Mesenchymal stem cell (in vitro differentiated cells and primary cell): ENCODE results near the gene CATSPERZ.

Experiments used
- DNase-seq: peaks from one replicate; pipeline ENCODE4 v3.0.0-alpha.2; 2013
- H2AFZ ChIP-seq: one replicate; pipeline ENCODE4 v1.6.1; 2013; ENCODE audit warnings: low read depth, mild to moderate bottlenecking, control low read depth, inconsistent platforms, low read length, moderate library complexity
- H2AK5ac ChIP-seq: 2 replicates; pipeline ENCODE4 v1.6.1; 2013; ENCODE audit warnings: low read length, moderate library complexity, mild to moderate bottlenecking, inconsistent platforms; ENCODE audit not compliant: severe bottlenecking
- H2BK120ac ChIP-seq: one replicate; pipeline ENCODE4 v1.6.1; 2013; ENCODE audit warnings: low read depth, mild to moderate bottlenecking, inconsistent platforms, low read length, moderate library complexity
- H2BK12ac ChIP-seq, 2 experiments: one replicate each; pipeline ENCODE4 v1.6.1; 2013; ENCODE audit warnings: inconsistent platforms in 2 of 2, low read length in 2 of 2, mild to moderate bottlenecking in 2 of 2, moderate library complexity in 2 of 2, control low read depth in 1 of 2
- H2BK15ac ChIP-seq: one replicate; pipeline ENCODE4 v1.6.1; 2013; ENCODE audit warnings: mild to moderate bottlenecking, low read depth, inconsistent platforms; ENCODE audit not compliant: poor library complexity, severe bottlenecking
- H2BK5ac ChIP-seq: 2 replicates; pipeline ENCODE4 v1.6.1; 2013; ENCODE audit warnings: low read depth, mild to moderate bottlenecking, low read length, control low read depth, inconsistent platforms; ENCODE audit not compliant: poor library complexity, severe bottlenecking
- H3K14ac ChIP-seq, 2 experiments: one replicate each; pipeline ENCODE4 v1.6.1; 2013; ENCODE audit warnings: inconsistent platforms in 2 of 2, low read length in 2 of 2, control low read depth in 1 of 2, mild to moderate bottlenecking in 1 of 2, moderate library complexity in 1 of 2
- H3K18ac ChIP-seq, 2 experiments: one replicate each; pipeline ENCODE4 v1.6.1; 2013; ENCODE audit warnings: inconsistent platforms in 2 of 2, low read length in 2 of 2, control low read depth in 1 of 2, low read depth in 1 of 2, mild to moderate bottlenecking in 1 of 2
- H3K23ac ChIP-seq, 2 experiments: one replicate each; pipeline ENCODE4 v1.6.1; 2013; ENCODE audit warnings: inconsistent platforms in 2 of 2, low read length in 2 of 2, mild to moderate bottlenecking in 2 of 2, moderate library complexity in 2 of 2, control low read depth in 1 of 2
- H3K27ac ChIP-seq: 2 replicates; pipeline ENCODE4 v1.5.1; 2013; ENCODE audit warnings: mild to moderate bottlenecking, moderate library complexity, low read length, control low read depth, inconsistent platforms; ENCODE audit not compliant: poor library complexity, severe bottlenecking
- H3K27me3 ChIP-seq, 2 experiments: 2 replicates each; pipeline versions ENCODE4 v1.6.1 to v1.7.0; 2013; ENCODE audit warnings: low read length in 2 of 2, mild to moderate bottlenecking in 2 of 2, moderate library complexity in 2 of 2, control low read depth in 1 of 2, inconsistent platforms in 1 of 2; ENCODE audit not compliant: control insufficient read depth in 1 of 2, insufficient read depth in 1 of 2
- H3K36me3 ChIP-seq, 2 experiments: 2 replicates each; pipeline versions ENCODE4 v1.6.1 to v1.7.0; 2013; ENCODE audit warnings: low read length in 2 of 2, control low read depth in 1 of 2, inconsistent platforms in 1 of 2, low read depth in 1 of 2, mild to moderate bottlenecking in 1 of 2; ENCODE audit not compliant: insufficient read depth in 2 of 2, control insufficient read depth in 1 of 2
- H3K4ac ChIP-seq, 2 experiments: one replicate each; pipeline ENCODE4 v1.6.1; 2013; ENCODE audit warnings: inconsistent platforms in 2 of 2, low read length in 2 of 2, mild to moderate bottlenecking in 2 of 2, moderate library complexity in 2 of 2, control low read depth in 1 of 2, low read depth in 1 of 2
- H3K4me1 ChIP-seq: 2 replicates; pipeline ENCODE4 v1.6.1; 2013; ENCODE audit warnings: low read depth, low read length, control low read depth; ENCODE audit not compliant: control insufficient read depth, insufficient read depth
- H3K4me2 ChIP-seq: 2 replicates; pipeline ENCODE4 v1.6.1; 2013; ENCODE audit warnings: low read length, mild to moderate bottlenecking, inconsistent platforms; ENCODE audit not compliant: poor library complexity, severe bottlenecking
- H3K4me3 ChIP-seq, 2 experiments: 2 replicates each; pipeline versions ENCODE4 v1.5.1 to v1.7.0; 2013; ENCODE audit warnings: low read length in 2 of 2, mild to moderate bottlenecking in 2 of 2, control low read depth in 1 of 2, low read depth in 1 of 2; ENCODE audit not compliant: insufficient read depth in 1 of 2
- H3K79me1 ChIP-seq: replicated peaks from 2 replicates; pipeline ENCODE4 v1.6.1; 2013; ENCODE audit warnings: mild to moderate bottlenecking, control low read depth, low read length, inconsistent platforms; ENCODE audit not compliant: poor library complexity, severe bottlenecking
- H3K9ac ChIP-seq: 2 replicates; pipeline ENCODE4 v1.7.0; 2013; ENCODE audit warnings: mild to moderate bottlenecking, low read length, moderate library complexity
- H3K9me3 ChIP-seq: 2 replicates; pipeline ENCODE4 v1.7.0; 2013; ENCODE audit warnings: mild to moderate bottlenecking, low read length; ENCODE audit not compliant: control insufficient read depth
- H4K8ac ChIP-seq: one replicate; pipeline ENCODE4 v1.6.1; 2013; ENCODE audit warnings: inconsistent platforms, mild to moderate bottlenecking, low read length, moderate library complexity
- H4K91ac ChIP-seq: one replicate; pipeline ENCODE4 v1.6.1; 2013; ENCODE audit warnings: mild to moderate bottlenecking, low read length, inconsistent platforms
- WGBS: methylation state at CpG from one replicate; pipeline ENCODE4 v1.1.7; 2013; ENCODE audit warnings: mixed read lengths; 5-methylcytosine and 5-hydroxymethylcytosine counted together

Gene CATSPERZ

DNA sequence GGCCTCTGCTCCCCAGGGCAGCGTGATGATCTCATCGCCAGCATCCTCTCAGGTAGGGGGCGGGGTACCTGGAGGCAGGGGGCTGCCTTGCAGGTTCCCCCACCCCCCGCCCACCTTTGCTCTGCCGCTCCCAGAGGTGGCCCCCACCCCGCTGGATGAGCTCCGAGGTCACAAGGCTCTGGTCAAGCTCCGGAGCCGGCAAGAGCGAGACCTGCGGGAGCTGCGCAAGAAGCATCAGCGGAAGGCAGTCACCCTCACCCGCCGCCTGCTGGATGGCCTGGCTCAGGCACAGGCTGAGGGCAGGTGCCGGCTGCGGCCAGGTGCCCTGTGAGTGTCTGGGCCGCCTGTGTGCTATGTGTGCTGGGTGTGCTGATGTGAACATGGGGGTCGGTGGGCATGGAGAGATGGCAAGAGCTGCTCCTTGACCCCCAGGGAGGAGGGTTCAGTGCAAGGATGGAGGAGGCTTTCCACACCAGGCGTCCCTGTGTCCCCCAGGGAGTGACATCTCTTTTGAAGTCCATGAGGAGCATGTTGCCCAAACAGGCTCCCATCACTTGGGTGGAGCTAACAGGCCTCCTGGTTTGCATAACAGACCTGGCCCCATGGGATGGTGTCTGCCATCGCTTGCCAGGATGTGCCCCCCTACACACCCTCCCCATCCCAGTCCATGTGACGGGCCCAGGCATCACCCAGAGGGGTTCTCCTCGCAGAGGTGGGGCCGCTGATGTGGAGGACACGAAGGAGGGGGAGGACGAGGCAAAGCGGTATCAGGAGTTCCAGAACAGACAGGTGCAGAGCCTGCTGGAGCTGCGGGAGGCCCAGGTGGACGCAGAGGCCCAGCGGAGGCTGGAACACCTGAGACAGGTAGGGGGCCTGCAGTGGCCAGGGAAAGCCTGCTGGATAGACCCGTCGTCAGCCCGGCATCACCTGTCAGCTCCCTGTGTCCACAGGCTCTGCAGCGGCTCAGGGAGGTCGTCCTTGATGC is 34.7 kb upstream of the CATSPERZ start:
- Histone ChIP-seq H4K8ac (no peak overlapping the region), H4K91ac (no peak overlapping the region), H3K4ac (no peak overlapping the region), H3K27ac (no peak overlapping the region), H3K23ac (no peak overlapping the region), H3K9ac (no peak overlapping the region), H3K14ac (no peak overlapping the region), H2BK5ac (no peak overlapping the region), H3K18ac (no peak overlapping the region), H3K9me3 (no peaks in the 10 kb centered on the region), H3K36me3 (peaks cover 53 to 77% of the 10 kb centered on the region in 2 experiments), H3K4me3 (no peak overlapping the region), H2BK12ac (no peak overlapping the region), H2BK15ac (no peak overlapping the region), H3K79me1 (peaks cover 14% of the 10 kb centered on the region), H3K27me3 (no peaks in the 10 kb centered on the region), H2AK5ac (no peak overlapping the region), H2AFZ (no peak overlapping the region), H2BK120ac (no peak overlapping the region), H3K4me1 (peaks cover 35% of the 10 kb centered on the region), H3K4me2 (no peak overlapping the region)
- WGBS: 95% methylated on average over 35 of the region's 35 CpGs
- no peak for DNase-seq

DNA sequence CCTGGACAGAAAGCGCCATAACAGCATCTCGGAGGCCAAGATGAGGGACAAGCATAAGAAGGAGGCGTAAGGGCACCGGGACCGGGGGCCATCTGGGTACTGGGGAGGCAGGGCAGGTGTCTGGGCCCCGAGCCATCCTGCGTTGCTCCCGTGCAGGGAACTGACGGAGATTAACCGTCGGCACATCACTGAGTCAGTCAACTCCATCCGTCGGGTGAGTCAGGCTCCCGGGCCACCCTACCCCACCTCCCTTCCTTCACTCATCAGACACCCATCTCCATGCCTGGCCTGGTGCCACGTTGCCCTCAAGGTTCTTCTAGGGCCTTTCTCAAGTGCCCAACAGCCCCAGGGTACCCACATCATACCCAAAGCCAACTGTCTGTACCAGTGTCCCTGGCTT is 33.8 kb upstream of the CATSPERZ start:
- H3K9me3 ChIP-seq: no peaks in the 10 kb centered on the region
- no peak overlapping the region for H3K27ac ChIP-seq
- no peak overlapping the region for H3K9ac ChIP-seq
- WGBS: 87% methylated on average over 15 of the region's 15 CpGs
- no peak overlapping the region for H4K8ac ChIP-seq
- H3K23ac ChIP-seq: no peak overlapping the region
- H4K91ac ChIP-seq: no peak overlapping the region
- H2BK12ac ChIP-seq: no peak overlapping the region
- no peak overlapping the region for H2AFZ ChIP-seq
- H2BK5ac ChIP-seq: no peak overlapping the region
- H3K36me3 ChIP-seq: peaks cover 48 to 72% of the 10 kb centered on the region in 2 experiments
- H3K18ac ChIP-seq: no peak overlapping the region
- peaks cover 14% of the 10 kb centered on the region for H3K79me1 ChIP-seq
- peaks cover 35% of the 10 kb centered on the region for H3K4me1 ChIP-seq
- no peak overlapping the region for H3K4ac ChIP-seq
- no peak overlapping the region for H2BK15ac ChIP-seq
- DNase-seq: no peak
- no peaks in the 10 kb centered on the region for H3K27me3 ChIP-seq
- no peak overlapping the region for H2BK120ac ChIP-seq
- no peak overlapping the region for H2AK5ac ChIP-seq
- H3K4me3 ChIP-seq: no peak overlapping the region
- H3K14ac ChIP-seq: no peak overlapping the region
- H3K4me2 ChIP-seq: no peak overlapping the region

DNA sequence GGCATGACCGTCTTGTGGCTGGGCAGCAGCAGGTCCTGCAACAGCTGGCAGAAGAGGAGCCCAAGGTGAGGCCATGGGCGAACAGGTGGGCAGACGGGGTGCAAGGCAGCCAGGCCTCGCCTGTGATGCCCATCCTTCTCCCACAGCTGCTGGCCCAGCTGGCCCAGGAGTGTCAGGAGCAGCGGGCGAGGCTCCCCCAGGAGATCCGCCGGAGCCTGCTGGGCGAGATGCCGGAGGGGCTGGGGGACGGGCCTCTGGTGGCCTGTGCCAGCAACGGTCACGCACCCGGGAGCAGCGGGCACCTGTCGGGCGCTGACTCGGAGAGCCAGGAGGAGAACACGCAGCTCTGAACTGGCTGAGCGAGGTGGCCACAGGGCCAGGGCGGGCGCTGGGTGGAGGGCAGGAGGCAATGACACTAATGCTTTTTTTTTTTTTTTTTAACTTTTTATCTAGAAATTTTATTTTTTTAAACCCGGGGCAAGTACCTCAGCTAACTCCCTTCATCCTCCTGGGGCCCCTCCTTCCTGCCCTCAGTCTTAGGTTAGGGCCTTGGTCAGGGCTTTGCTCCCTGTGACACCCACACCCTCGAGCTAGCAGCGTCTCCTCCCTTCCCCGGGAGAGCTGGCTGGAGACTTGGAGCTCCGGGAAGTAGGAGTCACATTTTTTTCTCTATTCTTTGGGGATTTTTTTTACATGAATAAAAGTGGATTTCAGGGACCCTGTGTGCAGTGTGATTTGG is 32.8 kb upstream of the CATSPERZ start:
- H3K79me1 ChIP-seq: peaks cover 11% of the 10 kb centered on the region
- peak overlapping the region; percentile 0 for H4K8ac ChIP-seq
- H4K91ac ChIP-seq: peak overlapping the region; percentile 8
- H3K23ac ChIP-seq: no peak overlapping the region
- H2BK12ac ChIP-seq: no peak overlapping the region
- H3K4me2 ChIP-seq: no peak overlapping the region
- peak overlapping the region; percentile 96 for H3K9ac ChIP-seq
- no peak overlapping the region for H2BK120ac ChIP-seq
- H2AK5ac ChIP-seq: no peak overlapping the region
- H2BK15ac ChIP-seq: peak overlapping the region; percentile 77
- no peaks in the 10 kb centered on the region for H3K9me3 ChIP-seq
- H2AFZ ChIP-seq: no peak overlapping the region
- no peak overlapping the region for H3K18ac ChIP-seq
- H3K4me1 ChIP-seq: peaks cover 41% of the 10 kb centered on the region
- no peak for DNase-seq
- WGBS: 93% methylated on average over 19 of the region's 27 CpGs
- H3K14ac ChIP-seq: no peak overlapping the region
- H3K27ac ChIP-seq: no peak overlapping the region
- no peak overlapping the region for H2BK5ac ChIP-seq
- H3K4me3 ChIP-seq: peak overlapping the region in 1 of 2 experiments; percentile 83
- peak overlapping the region; percentile 15 to 55 for H3K4ac ChIP-seq
- H3K27me3 ChIP-seq: no peaks in the 10 kb centered on the region
- H3K36me3 ChIP-seq: peaks cover 40 to 62% of the 10 kb centered on the region in 2 experiments
